Activated B cell treated with CpG ODN at 0.5 μM for 24 hours (primary cell): ENCODE measurements around the gene SMAD3. TPM values are rescaled to one million over a fixed set of nuclear protein-coding genes. Genes with fewer than 3 reads are reported as not detected.

Experiments
- ATAC-seq: fragments of 200-7000 bp; cut with Tn5 transposase; one replicate; pipeline ENCODE4 v1.10.0; 2021; ENCODE audit warnings: low read depth, mild to moderate bottlenecking, moderate library complexity
- CTCF ChIA-PET: fragments of 350-600 bp; sonication (Branson Sonifier 250); formaldehyde crosslinking; loops from one replicate; lab custom pipeline; 2021; ENCODE audit warnings: antibody characterized with exemption; lab: Charles Lee
- POLR2A ChIA-PET: fragments of 350-600 bp; sonication (Branson Sonifier 250); formaldehyde crosslinking; loops from one replicate; lab custom pipeline; 2021; ENCODE audit warnings: antibody characterized with exemption; lab: Charles Lee
- DNase-seq: peaks from one replicate; pipeline ENCODE4 v3.0.0; 2022
- H3K27ac Mint-ChIP-seq: one replicate; pipeline ENCODE4 v1.8.0; 2020; ENCODE audit warnings: mixed read lengths
- H3K27me3 Mint-ChIP-seq: one replicate; pipeline ENCODE4 v1.8.0; 2021; ENCODE audit warnings: mixed read lengths
- H3K36me3 Mint-ChIP-seq: one replicate; pipeline ENCODE4 v1.8.0; 2021; ENCODE audit warnings: low read depth, mixed read lengths
- H3K4me1 Mint-ChIP-seq: one replicate; pipeline ENCODE4 v1.8.0; 2021; ENCODE audit warnings: mixed read lengths
- H3K4me3 Mint-ChIP-seq: one replicate; pipeline ENCODE4 v1.8.0; 2020; ENCODE audit warnings: mild to moderate bottlenecking, mixed read lengths
- H3K9me3 Mint-ChIP-seq: one replicate; pipeline ENCODE4 v1.8.0; 2020; ENCODE audit warnings: mixed read lengths
- CTCF ChIP-seq: fragments of 200-600 bp; IDR thresholded peaks from one replicate; pipeline ENCODE4 v1.8.0; 2022; ENCODE audit warnings: antibody characterized with exemption, mild to moderate bottlenecking
- intact Hi-C: fragments of 100-400 bp; cut with micrococcal nuclease; formaldehyde crosslinking; loops from one replicate; pipeline ENCODE4 v1.15.1; 2024
- total RNA-seq: library from RNA; stranded (reverse); gene quantifications from 2 replicates; pipeline ENCODE4 v1.2.3, GENCODE V29; 2022

Gene SMAD3
- total RNA-seq, 1 donor from 2014 or later = 118 TPM

DNA sequence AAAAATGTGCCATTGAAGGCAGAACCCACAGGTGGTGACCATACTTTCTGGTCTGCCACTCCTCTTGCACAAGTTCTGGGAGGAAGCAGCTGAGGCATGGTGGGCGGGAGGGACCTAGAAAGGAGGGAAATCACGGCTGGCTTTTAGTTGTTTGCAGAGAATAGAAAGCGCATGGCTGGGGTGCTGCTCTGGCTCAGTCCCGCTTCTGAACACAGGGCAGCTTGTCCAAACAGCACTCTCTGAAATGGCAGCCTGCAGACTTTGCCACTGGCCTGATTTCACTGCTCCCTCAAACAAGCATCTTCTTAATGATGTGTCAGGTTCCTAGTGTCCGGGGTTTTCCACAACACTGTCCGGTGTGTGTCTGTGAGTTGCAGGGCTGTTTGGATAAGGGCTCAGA, 112.3 kb downstream of the SMAD3 start:
- H3K27me3 Mint-ChIP-seq = no peaks in the 10 kb centered on the region
- CTCF ChIA-PET = interaction anchor here (1.2 kb wide), 1 partner anchor 231 kb away, joined by 4 read pairs; no protein-coding TSS in a partner anchor
- DNase-seq (no peak), ATAC-seq (no peak)
- H3K36me3 Mint-ChIP-seq = peaks cover 89% of the 10 kb centered on the region
- H3K4me1 Mint-ChIP-seq = peaks cover 42% of the 10 kb centered on the region
- POLR2A ChIA-PET = interaction anchor here (0.6 to 1.0 kb wide), 2 partner anchors 66 to 84 kb away, joined by 3 to 9 read pairs; no protein-coding TSS in a partner anchor
- no peak overlapping the region for H3K27ac Mint-ChIP-seq
- no peak overlapping the region for H3K4me3 Mint-ChIP-seq
- H3K9me3 Mint-ChIP-seq = no peaks in the 10 kb centered on the region
- no peak for TF ChIP-seq CTCF
- intact Hi-C loops = no loop called here

DNA sequence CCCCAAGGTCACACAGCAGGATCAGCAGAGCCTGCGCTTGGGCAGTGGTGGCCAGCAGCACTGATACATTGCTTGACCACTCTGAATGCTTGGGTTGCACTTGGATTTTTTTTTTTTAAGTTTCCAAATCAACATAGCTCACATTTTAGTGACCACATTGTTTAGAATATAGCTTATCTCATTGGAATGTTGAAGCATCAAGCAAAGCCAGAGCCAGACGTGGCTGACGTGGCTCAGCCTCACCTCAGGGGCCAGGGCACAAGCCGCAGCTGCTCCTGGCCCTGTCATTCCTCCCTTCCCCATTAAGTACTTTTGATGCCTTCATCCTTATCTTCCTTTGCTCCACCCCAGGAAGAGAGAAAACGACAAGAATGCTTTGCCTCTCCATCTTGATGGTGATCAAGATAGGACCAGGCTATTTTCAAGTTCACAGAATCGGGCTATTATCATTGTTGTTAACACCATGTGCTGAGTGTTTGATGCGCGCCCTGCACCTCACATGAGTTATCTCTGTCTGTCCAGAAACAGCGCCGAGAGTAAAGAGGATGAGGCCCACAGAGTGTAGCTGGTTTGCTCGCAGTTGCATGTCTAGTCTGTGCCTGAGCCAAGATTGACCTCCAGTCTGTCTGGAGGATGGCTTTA, 113.3 kb downstream of the SMAD3 start:
- DNase-seq = no peak
- no peak for TF ChIP-seq CTCF
- intact Hi-C loops = no loop called here
- ChIA-PET POLR2A (interaction anchor here (0.8 kb wide), 1 partner anchor 86 kb away, joined by 4 read pairs; no protein-coding TSS in a partner anchor), CTCF (interaction anchor here (1.2 kb wide), 1 partner anchor 232 kb away, joined by 4 read pairs; no protein-coding TSS in a partner anchor)
- peaks cover 86% of the 10 kb centered on the region for H3K36me3 Mint-ChIP-seq
- H3K4me1 Mint-ChIP-seq = peaks cover 32% of the 10 kb centered on the region
- H3K4me3 Mint-ChIP-seq = no peak overlapping the region
- H3K27me3 Mint-ChIP-seq = no peaks in the 10 kb centered on the region
- no peak for ATAC-seq
- H3K27ac Mint-ChIP-seq = peak overlapping the region; percentile 9
- H3K9me3 Mint-ChIP-seq = no peaks in the 10 kb centered on the region

DNA sequence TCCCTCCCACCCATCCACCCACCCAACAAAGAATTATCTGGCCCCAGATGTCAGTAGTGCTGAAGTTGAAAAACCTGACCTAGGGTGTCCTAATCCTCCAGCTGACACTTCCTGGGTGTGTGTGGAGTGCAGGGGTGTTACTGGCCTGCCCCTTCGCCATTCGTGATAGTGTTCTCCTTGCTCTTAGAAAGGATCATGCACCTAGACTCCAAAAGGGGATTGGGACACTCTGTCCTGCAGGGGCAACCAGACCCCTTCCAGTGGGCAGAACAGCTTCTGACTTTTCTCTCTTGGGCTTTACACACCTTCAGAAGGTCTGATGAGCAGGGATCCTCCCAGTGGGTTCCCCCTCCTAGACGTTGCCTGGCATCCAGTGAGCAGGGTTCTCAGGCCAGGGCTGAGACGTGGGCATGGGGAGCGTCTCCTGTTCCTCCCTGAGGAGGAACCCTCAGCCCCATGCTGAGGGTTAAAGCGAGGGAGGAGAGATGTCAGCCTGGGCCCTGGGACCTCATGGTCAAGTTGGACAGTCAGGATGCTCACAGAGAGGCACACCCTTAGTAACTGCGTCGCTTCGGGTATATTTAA, 114.1 kb downstream of the SMAD3 start:
- H3K27me3 Mint-ChIP-seq = no peaks in the 10 kb centered on the region
- no peak overlapping the region for H3K4me3 Mint-ChIP-seq
- peaks cover 86% of the 10 kb centered on the region for H3K36me3 Mint-ChIP-seq
- ChIA-PET POLR2A (interaction anchor here (1.2 kb wide), 1 partner anchor 70 kb away, joined by 3 read pairs; no protein-coding TSS in a partner anchor), CTCF (no interaction called here)
- ATAC-seq = no peak
- no peak for DNase-seq
- H3K9me3 Mint-ChIP-seq = no peaks in the 10 kb centered on the region
- intact Hi-C loops = no loop called here
- peak overlapping the region; percentile 50 for H3K27ac Mint-ChIP-seq
- no peak for TF ChIP-seq CTCF
- peaks cover 24% of the 10 kb centered on the region for H3K4me1 Mint-ChIP-seq

- Mint-ChIP-seq H3K9me3 (no peaks in the 10 kb centered on the region), H3K27me3 (no peaks in the 10 kb centered on the region), H3K27ac (no peak overlapping the region), H3K36me3 (peaks cover 86% of the 10 kb centered on the region), H3K4me3 (no peak overlapping the region), H3K4me1 (peaks cover 20% of the 10 kb centered on the region)
- DNase-seq (no peak), ATAC-seq (no peak)
- intact Hi-C loops = loop anchor here (2.0 kb wide), 1 partner anchor 99 kb away; no protein-coding TSS in a partner anchor
- CTCF ChIA-PET = no interaction called here
- POLR2A ChIA-PET = interaction anchor here (1.2 kb wide), 1 partner anchor 71 kb away, joined by 3 read pairs; no protein-coding TSS in a partner anchor
- TF ChIP-seq CTCF = no peak
These were observed 114.6 kb downstream of the SMAD3 start for GRCh38 chr15:67180035-67180434.
